ENCODE measurements around the gene TMPRSS11A.

Gene TMPRSS11A

DNA sequence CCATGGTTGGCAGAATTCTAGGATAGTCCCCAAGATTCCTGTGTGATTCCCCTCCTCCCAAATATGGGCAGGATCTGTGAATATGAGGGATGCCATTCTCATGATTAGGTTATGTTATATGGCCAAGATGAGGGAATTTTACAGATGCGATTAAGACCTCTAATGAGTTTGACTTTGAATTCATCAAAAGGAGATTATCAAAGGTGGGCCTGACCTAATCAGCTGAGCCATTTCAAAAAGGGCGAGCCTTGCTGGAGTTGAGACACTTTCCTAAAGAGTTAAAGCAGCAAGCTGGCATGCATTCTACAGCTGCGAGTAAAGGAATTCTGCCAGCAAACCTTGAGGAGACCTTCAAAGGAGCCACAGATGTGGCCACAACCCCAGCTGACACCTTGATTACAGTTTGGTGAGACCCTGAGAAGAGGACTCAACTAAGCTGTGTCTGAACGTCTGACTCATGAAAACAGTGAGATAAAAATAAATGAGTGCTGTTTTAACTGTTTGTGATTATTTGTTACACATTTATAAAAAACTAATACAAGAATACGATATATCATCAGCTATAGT, 47.8 kb downstream of the TMPRSS11A start:
- Histone ChIP-seq H3K27ac (no peak overlapping the region), H3K36me3 (no peaks in the 10 kb centered on the region), H3K4me1 (no peaks in the 10 kb centered on the region), H3K9me3 (no peaks in the 10 kb centered on the region), H3K27me3 (no peaks in the 10 kb centered on the region), H3K4me3 (no peak overlapping the region)
- DNase-seq = no peak
- TF ChIP-seq, protein P1, sequence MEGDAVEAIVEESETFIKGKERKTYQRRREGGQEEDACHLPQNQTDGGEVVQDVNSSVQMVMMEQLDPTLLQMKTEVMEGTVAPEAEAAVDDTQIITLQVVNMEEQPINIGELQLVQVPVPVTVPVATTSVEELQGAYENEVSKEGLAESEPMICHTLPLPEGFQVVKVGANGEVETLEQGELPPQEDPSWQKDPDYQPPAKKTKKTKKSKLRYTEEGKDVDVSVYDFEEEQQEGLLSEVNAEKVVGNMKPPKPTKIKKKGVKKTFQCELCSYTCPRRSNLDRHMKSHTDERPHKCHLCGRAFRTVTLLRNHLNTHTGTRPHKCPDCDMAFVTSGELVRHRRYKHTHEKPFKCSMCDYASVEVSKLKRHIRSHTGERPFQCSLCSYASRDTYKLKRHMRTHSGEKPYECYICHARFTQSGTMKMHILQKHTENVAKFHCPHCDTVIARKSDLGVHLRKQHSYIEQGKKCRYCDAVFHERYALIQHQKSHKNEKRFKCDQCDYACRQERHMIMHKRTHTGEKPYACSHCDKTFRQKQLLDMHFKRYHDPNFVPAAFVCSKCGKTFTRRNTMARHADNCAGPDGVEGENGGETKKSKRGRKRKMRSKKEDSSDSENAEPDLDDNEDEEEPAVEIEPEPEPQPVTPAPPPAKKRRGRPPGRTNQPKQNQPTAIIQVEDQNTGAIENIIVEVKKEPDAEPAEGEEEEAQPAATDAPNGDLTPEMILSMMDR (IDR thresholded peaks at IDR 0.05) = no peak
- intact Hi-C loops (cut with DNase I; ENCODE audit: low total_unique reads) = no loop called here

DNA sequence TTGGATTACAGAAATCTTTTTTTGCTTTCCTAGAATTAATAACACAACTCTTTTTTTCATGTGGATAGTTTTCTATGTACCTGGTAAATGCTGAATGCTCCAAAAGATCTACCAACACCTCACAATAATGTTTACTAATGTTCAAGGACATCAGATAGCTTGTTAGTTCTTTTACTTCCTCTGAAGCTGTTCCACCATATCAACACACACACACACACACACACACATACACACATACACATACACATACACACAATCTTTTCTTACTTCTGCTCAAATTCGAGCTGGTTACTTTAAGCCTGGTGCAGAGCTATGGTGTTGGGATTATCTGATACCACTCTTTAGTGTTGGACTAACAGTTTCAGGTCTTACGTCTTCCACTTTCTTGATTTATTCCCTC, 51.2 kb downstream of the TMPRSS11A start:
- H3K36me3 ChIP-seq = no peaks in the 10 kb centered on the region
- intact Hi-C loops (cut with DNase I; ENCODE audit: low total_unique reads) = no loop called here

DNA sequence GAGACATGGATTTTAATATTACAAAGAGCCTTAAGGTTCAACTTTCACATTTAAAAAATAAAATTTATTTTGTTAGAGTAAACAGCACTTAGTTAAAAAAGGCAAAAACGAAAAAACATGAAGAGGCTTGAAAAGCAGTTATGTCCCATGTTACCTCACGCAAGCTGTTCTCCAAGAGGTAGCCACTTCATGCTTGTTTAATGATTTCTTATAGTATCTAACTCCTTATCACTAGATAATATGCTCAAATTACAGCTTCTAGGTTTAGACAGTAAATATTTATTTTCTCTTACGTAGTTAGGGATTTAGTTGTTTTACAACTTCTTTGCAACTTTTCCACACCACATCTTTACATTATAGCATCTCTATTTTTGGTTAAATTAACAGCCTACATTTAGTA, 51.7 kb downstream of the TMPRSS11A start:
- H3K9me3 ChIP-seq = no peaks in the 10 kb centered on the region
- no peaks in the 10 kb centered on the region for H3K27me3 ChIP-seq
- no peak overlapping the region for H3K4me3 ChIP-seq

More for the DNA sequence above, 51.2 kb downstream of the TMPRSS11A start:
- no peak overlapping the region for H3K27ac ChIP-seq
- H3K4me3 ChIP-seq = no peak overlapping the region
- TF ChIP-seq, protein P1 (IDR thresholded peaks at IDR 0.05) = no peak
- no peaks in the 10 kb centered on the region for H3K4me1 ChIP-seq
- H3K9me3 ChIP-seq = no peaks in the 10 kb centered on the region
- no peaks in the 10 kb centered on the region for H3K27me3 ChIP-seq
- DNase-seq = no peak

DNA sequence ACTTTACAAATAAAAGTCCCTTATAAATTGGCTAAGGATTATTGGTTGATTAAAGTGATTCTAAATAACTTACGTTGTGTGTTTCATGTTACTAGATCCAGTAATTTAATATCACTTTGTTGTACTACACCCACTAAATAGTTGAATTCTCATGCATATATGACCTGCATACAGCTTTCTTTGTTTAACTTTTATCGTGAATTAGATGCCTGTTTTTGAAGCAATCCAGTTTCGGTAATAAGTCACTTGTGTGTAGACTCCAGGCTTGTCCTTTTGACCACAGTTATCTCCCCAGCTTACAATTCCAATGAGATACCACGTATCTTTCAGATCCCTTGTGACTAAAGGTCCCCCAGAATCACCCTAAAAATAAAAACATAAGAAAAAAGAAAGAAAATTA, 52.2 kb downstream of the TMPRSS11A start:
- intact Hi-C loops (cut with DNase I; ENCODE audit: low total_unique reads) = no loop called here

More for the DNA sequence above, 51.7 kb downstream of the TMPRSS11A start:
- no peaks in the 10 kb centered on the region for H3K4me1 ChIP-seq
- no peak for DNase-seq
- TF ChIP-seq, protein P1 (IDR thresholded peaks at IDR 0.05) = no peak
- intact Hi-C loops (cut with DNase I; ENCODE audit: low total_unique reads) = no loop called here
- H3K27ac ChIP-seq = no peak overlapping the region
- H3K36me3 ChIP-seq = no peaks in the 10 kb centered on the region

DNA sequence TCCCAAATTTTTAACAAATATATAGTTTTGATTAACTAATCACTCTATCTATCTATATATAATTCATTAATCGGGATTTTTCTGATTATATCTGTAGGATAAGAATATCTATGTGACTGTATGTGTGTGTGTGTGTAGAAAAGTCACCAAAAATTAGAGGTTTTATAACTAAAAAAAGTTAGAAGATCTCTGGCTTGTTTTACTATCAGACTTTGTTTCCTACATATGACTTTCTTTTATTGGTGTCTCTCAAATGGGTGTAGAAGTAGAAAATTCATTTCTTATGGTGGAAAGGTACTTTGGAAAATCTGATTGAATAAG, 52.7 kb downstream of the TMPRSS11A start:
- H3K36me3 ChIP-seq = no peaks in the 10 kb centered on the region
- TF ChIP-seq, protein P1 (IDR thresholded peaks at IDR 0.05) = no peak
- no peak overlapping the region for H3K4me3 ChIP-seq
- H3K9me3 ChIP-seq = no peaks in the 10 kb centered on the region
- DNase-seq = no peak
- intact Hi-C loops (cut with DNase I; ENCODE audit: low total_unique reads) = no loop called here
- no peaks in the 10 kb centered on the region for H3K27me3 ChIP-seq
- H3K4me1 ChIP-seq = no peaks in the 10 kb centered on the region
- H3K27ac ChIP-seq = no peak overlapping the region

More for the DNA sequence above, 52.2 kb downstream of the TMPRSS11A start:
- no peaks in the 10 kb centered on the region for H3K4me1 ChIP-seq
- H3K27ac ChIP-seq = no peak overlapping the region
- DNase-seq = no peak
- no peaks in the 10 kb centered on the region for H3K36me3 ChIP-seq
- TF ChIP-seq, protein P1 (IDR thresholded peaks at IDR 0.05) = no peak
- no peaks in the 10 kb centered on the region for H3K27me3 ChIP-seq
- H3K9me3 ChIP-seq = no peaks in the 10 kb centered on the region
- no peak overlapping the region for H3K4me3 ChIP-seq
